Muscle of leg (tissue), 16 donors: ENCODE data around the gene SLC25A36. TPM values are rescaled to one million over a fixed set of nuclear protein-coding genes. Genes with fewer than 3 reads are reported as not detected.

Experiments used
- DNase-seq: peaks from one replicate; pipeline ENCODE4 v3.0.0; 2013
- H3K27ac ChIP-seq: one replicate; pipeline ENCODE4 v1.5.1; 2013; ENCODE audit warnings: mild to moderate bottlenecking, low read length, control low read depth
- H3K27me3 ChIP-seq: one replicate; pipeline ENCODE4 v1.6.1; 2013; ENCODE audit warnings: low read length; ENCODE audit not compliant: control insufficient read depth, insufficient read depth
- H3K36me3 ChIP-seq: one replicate; pipeline ENCODE4 v1.6.1; 2013; ENCODE audit warnings: low read length; ENCODE audit not compliant: control insufficient read depth, insufficient read depth
- H3K4me1 ChIP-seq: one replicate; pipeline ENCODE4 v1.6.1; 2013; ENCODE audit warnings: low read length; ENCODE audit not compliant: control insufficient read depth, insufficient read depth
- H3K4me3 ChIP-seq: one replicate; pipeline ENCODE4 v1.5.1; 2013; ENCODE audit warnings: low read length, control low read depth
- H3K9me3 ChIP-seq: replicated peaks from 2 replicates; pipeline ENCODE4 v1.6.1; 2013; ENCODE audit warnings: low read depth, low read length; ENCODE audit not compliant: control insufficient read depth
- WGBS: methylation state at CpG from one replicate; pipeline ENCODE4 v1.1.5; 2013; ENCODE audit warnings: missing lambda C conversion rate; ENCODE audit not compliant: insufficient coverage; 5-methylcytosine and 5-hydroxymethylcytosine counted together
- long read RNA-seq, 11 donors: transcript quantifications; one replicate each; lab custom pipeline, GENCODE V29; 2026
- polyA plus RNA-seq, 8 donors: library from polyadenylated mRNA; unstranded; fragments of 120-200 nt; gene quantifications; one replicate each; pipeline versions ENCODE4 v1.2.1 to v1.2.3, GENCODE V29; 2013; ENCODE audit warnings: inconsistent platforms in 1 of 8, low replicate concordance in 1 of 8; ENCODE audit not compliant: insufficient read length in 8 of 8, insufficient read depth in 1 of 8
- total RNA-seq: library from RNA; stranded (reverse); fragments of 120-200 nt; gene quantifications from one replicate; pipeline ENCODE4 v1.2.4, GENCODE V29; 2013

The SLC25A36 gene, protein sequence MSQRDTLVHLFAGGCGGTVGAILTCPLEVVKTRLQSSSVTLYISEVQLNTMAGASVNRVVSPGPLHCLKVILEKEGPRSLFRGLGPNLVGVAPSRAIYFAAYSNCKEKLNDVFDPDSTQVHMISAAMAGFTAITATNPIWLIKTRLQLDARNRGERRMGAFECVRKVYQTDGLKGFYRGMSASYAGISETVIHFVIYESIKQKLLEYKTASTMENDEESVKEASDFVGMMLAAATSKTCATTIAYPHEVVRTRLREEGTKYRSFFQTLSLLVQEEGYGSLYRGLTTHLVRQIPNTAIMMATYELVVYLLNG
- total RNA-seq, result 54.9 TPM
- 10 to 100 TPM; 45.8 to 82.8 (median 67.1) TPM for polyA plus RNA-seq
- long read RNA-seq, donor 1, transcript SLC25A36-201 (7 exons, 1,301 nt), result major isoform, 8 of 15 reads
- long read RNA-seq, donor 1, partial matches to known transcripts, result 0 of 15 reads
- long read RNA-seq, donor 1, other reads (novel, unspliced or antisense), result 0 of 15 reads
- long read RNA-seq, donor 2, partial matches to known transcripts, result 0 of 3 reads
- long read RNA-seq, donor 2, other reads (novel, unspliced or antisense), result 0 of 3 reads
- long read RNA-seq, donor 3, transcript SLC25A36-201 (7 exons, 1,301 nt), result major isoform, 10 of 18 reads
- long read RNA-seq, donor 3, partial matches to known transcripts, result 0 of 18 reads
- long read RNA-seq, donor 3, other reads (novel, unspliced or antisense), result 0 of 18 reads
- long read RNA-seq, donor 4, partial matches to known transcripts, result 0 of 9 reads
- long read RNA-seq, donor 4, other reads (novel, unspliced or antisense), result 0 of 9 reads
- long read RNA-seq, donor 5, transcript SLC25A36-208 (4 exons, 3,537 nt), result minor isoform, 6 of 46 reads
- long read RNA-seq, donor 5, transcript SLC25A36-213 (2 exons, 544 nt), result minor isoform, 8 of 46 reads
- long read RNA-seq, donor 5, transcript SLC25A36-201 (7 exons, 1,301 nt), result major isoform, 9 of 46 reads
- long read RNA-seq, donor 5, partial matches to known transcripts, result 11 of 46 reads
- long read RNA-seq, donor 5, other reads (novel, unspliced or antisense), result 0 of 46 reads
- long read RNA-seq, donor 6, transcript SLC25A36-208 (4 exons, 3,537 nt), result major isoform, 6 of 15 reads
- long read RNA-seq, donor 6, partial matches to known transcripts, result 0 of 15 reads
- long read RNA-seq, donor 6, other reads (novel, unspliced or antisense), result 0 of 15 reads
- long read RNA-seq, donor 7, transcript SLC25A36-208 (4 exons, 3,537 nt), result minor isoform, 7 of 22 reads
- long read RNA-seq, donor 7, transcript SLC25A36-201 (7 exons, 1,301 nt), result major isoform, 8 of 22 reads
- long read RNA-seq, donor 7, partial matches to known transcripts, result 0 of 22 reads
- long read RNA-seq, donor 7, other reads (novel, unspliced or antisense), result 0 of 22 reads
- long read RNA-seq, donor 8, transcript SLC25A36-201 (7 exons, 1,301 nt), result major isoform, 7 of 17 reads
- long read RNA-seq, donor 8, transcript SLC25A36-208 (4 exons, 3,537 nt), result minor isoform, 5 of 17 reads
- long read RNA-seq, donor 8, partial matches to known transcripts, result 0 of 17 reads
- long read RNA-seq, donor 8, other reads (novel, unspliced or antisense), result 0 of 17 reads
- long read RNA-seq, donor 9, transcript SLC25A36-213 (2 exons, 544 nt), result major isoform, 9 of 20 reads
- long read RNA-seq, donor 9, partial matches to known transcripts, result 0 of 20 reads
- long read RNA-seq, donor 9, other reads (novel, unspliced or antisense), result 0 of 20 reads
- long read RNA-seq, donor 10, transcript SLC25A36-208 (4 exons, 3,537 nt), result minor isoform, 6 of 24 reads
- long read RNA-seq, donor 10, transcript SLC25A36-201 (7 exons, 1,301 nt), result major isoform, 8 of 24 reads
- long read RNA-seq, donor 10, transcript SLC25A36-213 (2 exons, 544 nt), result minor isoform, 7 of 24 reads
- long read RNA-seq, donor 10, partial matches to known transcripts, result 0 of 24 reads
- long read RNA-seq, donor 10, other reads (novel, unspliced or antisense), result 0 of 24 reads
- long read RNA-seq, donor 11, transcript SLC25A36-201 (7 exons, 1,301 nt), result major isoform, 5 of 14 reads
- long read RNA-seq, donor 11, partial matches to known transcripts, result 0 of 14 reads
- long read RNA-seq, donor 11, other reads (novel, unspliced or antisense), result 0 of 14 reads

DNA sequence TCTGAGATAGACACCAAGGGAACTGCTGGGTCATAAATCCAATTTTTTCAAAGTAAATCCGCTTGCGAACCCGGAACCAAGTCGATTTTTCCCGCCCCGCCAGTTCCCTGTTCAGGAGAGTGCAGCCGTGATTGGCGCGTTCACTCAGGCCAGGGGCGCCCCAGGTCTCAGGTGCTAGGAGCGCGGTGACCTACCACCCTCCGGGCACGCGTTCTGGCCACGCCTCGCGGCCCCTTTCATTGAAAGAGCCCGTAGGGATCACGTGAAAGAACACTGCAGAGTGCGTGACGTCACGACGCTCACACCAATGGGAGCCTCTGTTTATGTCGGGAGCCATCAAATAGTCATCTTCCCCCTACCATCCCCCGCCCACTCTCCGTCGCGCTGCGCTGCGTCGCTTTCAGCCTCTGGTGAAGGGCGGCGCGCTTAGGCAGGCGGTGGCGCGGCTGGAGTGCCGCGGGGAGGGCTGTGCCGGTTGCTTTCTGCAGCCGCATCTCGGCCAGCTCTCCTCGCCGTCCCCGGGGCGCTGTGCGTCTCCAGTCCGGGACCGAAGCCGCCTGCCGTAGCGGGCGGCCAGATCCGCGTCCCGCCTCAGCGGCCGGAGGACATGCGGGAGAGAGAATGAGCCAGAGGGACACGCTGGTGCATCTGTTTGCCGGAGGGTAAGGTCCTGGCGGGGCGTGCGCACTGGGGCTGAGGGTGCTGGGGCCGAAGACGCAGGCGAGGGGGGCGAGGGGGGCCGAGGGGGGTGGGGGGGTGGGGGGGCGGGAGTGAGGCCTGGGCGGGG is at the start of gene SLC25A36:
SLC25A36 (plus strand) TSS at position 403 of the 787 bp plus-strand sequence; CDS start at position 622, 219 bp downstream.
- no peaks in the 10 kb centered on the region for H3K27me3 ChIP-seq
- under 1% methylated on average over 44 of the region's 72 CpGs for WGBS
- peak within 1 kb of the TSS; percentile 100 for H3K27ac ChIP-seq
- peak within 1 kb of the TSS; percentile 97 for H3K4me3 ChIP-seq
- H3K9me3 ChIP-seq, result no peaks in the 10 kb centered on the region
- no peaks in the 10 kb centered on the region for H3K4me1 ChIP-seq
- peaks cover 2% of the 10 kb centered on the region for H3K36me3 ChIP-seq
- peak; percentile 99 for DNase-seq

DNA sequence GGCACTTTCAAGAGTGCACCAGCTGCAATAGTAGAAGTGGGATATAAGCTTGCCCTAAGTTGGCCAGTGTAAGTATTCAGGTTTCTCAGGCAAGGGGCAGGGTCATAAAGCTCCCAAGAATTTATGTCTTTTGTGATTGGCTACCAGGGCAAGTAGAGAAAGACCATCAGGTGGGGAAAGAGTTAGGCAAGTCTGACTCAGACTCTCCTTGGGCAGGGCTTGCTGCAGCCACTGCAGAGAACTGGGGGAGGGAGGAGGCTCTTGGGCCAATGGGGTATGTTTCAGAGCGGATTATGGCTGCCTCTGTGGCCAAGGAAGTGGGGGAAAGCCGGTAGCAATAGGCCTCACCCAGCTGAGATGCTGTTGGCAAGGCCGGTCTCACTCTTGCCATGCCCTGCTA is 44.6 kb upstream of the SLC25A36 start:
- peaks cover 11% of the 10 kb centered on the region for H3K4me1 ChIP-seq
- H3K36me3 ChIP-seq, result no peaks in the 10 kb centered on the region
- no peak for DNase-seq
- 66% methylated on average over 2 of the region's 3 CpGs for WGBS
- no peak overlapping the region for H3K27ac ChIP-seq
- H3K27me3 ChIP-seq, result no peaks in the 10 kb centered on the region
- no peaks in the 10 kb centered on the region for H3K9me3 ChIP-seq
- H3K4me3 ChIP-seq, result no peak overlapping the region

DNA sequence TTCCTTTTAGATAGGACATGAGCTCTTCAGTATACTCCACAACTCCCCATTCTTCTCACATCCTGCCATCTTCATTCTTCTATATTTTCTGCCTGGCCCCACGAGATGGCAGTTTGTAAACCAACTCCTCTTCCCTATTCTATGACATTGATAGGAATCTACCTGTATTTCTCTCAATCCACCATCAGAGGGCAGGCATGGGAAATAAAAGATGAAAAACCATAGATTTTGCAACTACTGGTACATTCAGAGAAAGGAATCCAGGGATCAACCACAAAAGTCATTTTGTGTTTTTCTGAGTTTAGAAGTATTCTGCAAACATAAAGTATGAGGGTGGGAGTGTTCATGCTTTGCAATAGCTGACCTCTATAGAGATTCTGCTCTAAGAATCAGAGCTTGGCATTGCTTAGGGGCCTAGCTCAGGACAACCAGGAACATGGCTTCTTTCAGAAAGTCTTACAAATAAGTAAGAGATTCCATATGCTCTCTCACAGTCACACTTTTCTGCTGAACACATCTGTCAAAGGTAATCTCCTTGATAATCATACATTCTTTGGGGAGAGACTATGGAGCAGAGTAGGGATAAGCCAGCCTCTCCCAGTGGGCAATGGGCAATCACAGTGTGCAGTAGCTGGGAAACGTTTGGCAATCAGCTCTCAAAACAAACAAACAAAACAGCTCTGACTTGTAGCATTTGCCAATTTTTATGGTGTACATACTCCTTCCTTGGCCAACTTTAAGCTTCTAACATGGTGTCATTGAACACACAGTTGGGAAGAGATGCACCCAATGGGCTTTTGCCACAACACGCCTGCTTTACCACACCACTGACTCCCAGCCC is 43.1 kb upstream of the SLC25A36 start:
- Histone ChIP-seq H3K9me3 (no peaks in the 10 kb centered on the region), H3K36me3 (no peaks in the 10 kb centered on the region), H3K27ac (no peak overlapping the region), H3K27me3 (no peaks in the 10 kb centered on the region), H3K4me1 (peaks cover 11% of the 10 kb centered on the region), H3K4me3 (no peak overlapping the region)
- DNase-seq, result peak; percentile 65
- WGBS, result no CpG with 5 or more reads among the region's 3 CpGs

DNA sequence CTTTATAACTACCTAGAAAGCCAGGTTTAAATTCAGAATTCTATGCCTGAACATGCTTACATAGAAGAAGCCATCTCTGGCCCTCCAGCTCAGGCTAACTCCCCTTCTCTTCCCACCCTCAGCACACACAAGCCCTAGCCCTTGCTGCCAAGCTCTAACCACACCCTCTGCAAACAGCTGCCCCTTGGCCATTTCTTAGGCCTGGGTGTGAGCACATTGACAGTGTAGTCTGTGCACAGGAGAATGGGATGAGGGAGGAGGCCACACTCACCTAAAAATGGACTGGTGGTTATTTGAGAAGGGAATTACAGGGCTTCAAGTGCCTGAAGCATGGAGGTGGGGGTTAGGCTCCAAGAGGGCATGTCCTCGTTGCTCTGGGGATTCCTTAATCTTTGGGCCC is 42.3 kb upstream of the SLC25A36 start:
- no peaks in the 10 kb centered on the region for H3K36me3 ChIP-seq
- DNase-seq, result peak; percentile 45
- H3K27ac ChIP-seq, result no peak overlapping the region
- no peaks in the 10 kb centered on the region for H3K27me3 ChIP-seq
- H3K4me1 ChIP-seq, result peaks cover 11% of the 10 kb centered on the region
- WGBS, result no CpG with 5 or more reads among the region's 1 CpG
- H3K9me3 ChIP-seq, result no peaks in the 10 kb centered on the region
- no peak overlapping the region for H3K4me3 ChIP-seq

DNA sequence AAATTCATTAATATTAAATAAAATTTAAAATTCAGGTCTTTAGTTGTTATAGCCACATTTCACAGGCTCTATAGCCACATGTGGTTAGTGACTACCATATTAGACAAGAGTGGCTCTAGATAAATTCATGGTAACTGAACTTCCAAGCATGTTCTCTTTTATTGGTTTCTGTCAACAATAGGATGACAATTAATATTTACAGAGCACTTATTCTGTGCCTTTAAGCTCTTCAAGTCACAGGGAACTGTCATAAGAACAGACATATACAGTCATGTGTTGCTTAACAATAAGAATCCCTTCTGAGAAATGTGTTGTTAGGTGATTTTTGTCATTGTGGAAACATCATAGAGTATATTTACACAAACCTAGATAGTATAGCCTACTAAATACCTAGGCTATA is 38.8 kb upstream of the SLC25A36 start:
- no peak overlapping the region for H3K27ac ChIP-seq
- no peaks in the 10 kb centered on the region for H3K27me3 ChIP-seq
- no peaks in the 10 kb centered on the region for H3K9me3 ChIP-seq
- H3K4me3 ChIP-seq, result no peak overlapping the region
- peaks cover 5% of the 10 kb centered on the region for H3K4me1 ChIP-seq
- no peaks in the 10 kb centered on the region for H3K36me3 ChIP-seq
- no peak for DNase-seq

DNA sequence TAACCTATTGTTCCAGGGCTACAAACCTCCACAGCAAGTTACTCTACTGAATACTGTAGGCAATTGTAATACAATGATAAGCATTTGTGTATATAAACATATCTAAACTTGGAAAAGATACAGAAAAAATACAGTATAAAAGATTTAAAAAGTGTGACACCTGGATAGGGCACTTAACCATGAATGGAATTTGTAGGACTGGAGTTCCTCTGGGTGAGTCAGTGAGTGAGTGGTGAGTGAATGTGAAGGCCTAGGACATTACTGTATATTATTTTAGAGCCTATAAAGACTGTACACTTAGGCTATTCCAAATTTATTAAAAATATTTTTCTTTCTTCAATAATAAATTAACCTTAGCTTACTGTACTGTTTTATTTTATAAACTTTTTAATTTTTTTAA is 38.4 kb upstream of the SLC25A36 start:
- H3K36me3 ChIP-seq, result no peaks in the 10 kb centered on the region
- H3K4me3 ChIP-seq, result no peak overlapping the region
- DNase-seq, result no peak
- H3K27ac ChIP-seq, result no peak overlapping the region
- H3K9me3 ChIP-seq, result no peaks in the 10 kb centered on the region
- H3K27me3 ChIP-seq, result no peaks in the 10 kb centered on the region
- H3K4me1 ChIP-seq, result peaks cover 5% of the 10 kb centered on the region

DNA sequence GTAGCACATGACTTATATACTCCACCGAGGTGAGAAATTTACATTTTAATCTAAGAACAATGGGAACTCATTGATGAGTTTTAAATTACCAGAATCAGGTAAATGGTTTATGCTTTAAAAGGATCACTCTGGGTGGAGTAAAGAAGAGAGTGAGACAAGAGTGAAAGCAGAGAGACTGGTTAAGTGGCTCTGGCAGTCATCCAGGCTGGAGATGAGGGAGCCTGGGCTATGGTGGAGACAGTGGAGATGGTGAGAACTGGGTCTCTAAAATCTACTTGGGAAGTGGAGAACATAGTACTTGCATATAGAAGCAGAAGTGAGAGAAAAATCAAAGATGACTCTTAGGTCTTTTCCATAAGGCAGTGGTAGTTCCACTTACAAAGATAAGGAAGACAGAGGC is 37.1 kb upstream of the SLC25A36 start:
- H3K9me3 ChIP-seq, result no peaks in the 10 kb centered on the region
- no peak overlapping the region for H3K27ac ChIP-seq
- peaks cover 2% of the 10 kb centered on the region for H3K4me1 ChIP-seq
- no peaks in the 10 kb centered on the region for H3K27me3 ChIP-seq
- WGBS, result no CpG with 5 or more reads among the region's 1 CpG
- H3K36me3 ChIP-seq, result no peaks in the 10 kb centered on the region
- no peak overlapping the region for H3K4me3 ChIP-seq
- DNase-seq, result no peak

DNA sequence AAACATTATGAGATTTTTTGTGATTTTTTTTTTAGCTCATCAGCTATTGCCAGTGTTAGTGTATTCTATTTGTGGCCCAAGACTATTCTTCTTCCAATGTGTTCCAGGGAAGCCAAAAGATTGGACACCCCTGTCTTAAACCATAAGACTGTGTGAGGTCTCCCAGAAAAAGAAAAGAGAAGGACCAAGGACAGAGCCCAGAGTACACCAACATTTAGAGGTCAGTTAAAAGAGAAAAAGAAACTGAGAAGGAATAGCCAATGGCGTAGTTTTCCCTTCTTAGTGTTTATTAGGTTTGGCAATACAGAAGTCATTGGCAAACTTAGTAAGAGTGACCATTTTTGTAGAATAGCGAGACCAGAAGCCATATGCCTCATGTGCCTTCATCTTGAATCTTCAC is 36.1 kb upstream of the SLC25A36 start:
- no peaks in the 10 kb centered on the region for H3K27me3 ChIP-seq
- no peak overlapping the region for H3K4me3 ChIP-seq
- H3K9me3 ChIP-seq, result no peaks in the 10 kb centered on the region
- H3K4me1 ChIP-seq, result no peaks in the 10 kb centered on the region
- no peak overlapping the region for H3K27ac ChIP-seq
- no CpG with 5 or more reads among the region's 2 CpGs for WGBS
- no peak for DNase-seq
- no peaks in the 10 kb centered on the region for H3K36me3 ChIP-seq
